Pons (tissue), 1 donor: ENCODE data around the gene SHB.

Experiments
- DNase-seq: peaks from one replicate; pipeline ENCODE4 v3.0.0-alpha.2; 2016; ENCODE audit warnings: low spot score

The SHB gene

GRCh38 chr9:37935096-37935495, 133.9 kb downstream of the SHB start:
- DNase-seq, result no peak

- peak; percentile 21 for DNase-seq
Measured at GRCh38 chr9:37931592-37931991, 137.4 kb downstream of the SHB start.

- no peak for DNase-seq
Measured at GRCh38 chr9:37929441-37929895, 139.6 kb downstream of the SHB start.

- no peak for DNase-seq
Measured at GRCh38 chr9:37928552-37929430, 140.2 kb downstream of the SHB start.

GRCh38 chr9:37927601-37928551, 141.2 kb downstream of the SHB start:
- no peak for DNase-seq

GRCh38 chr9:37927132-37927531, 141.9 kb downstream of the SHB start:
- DNase-seq, result peak; percentile 45

GRCh38 chr9:37926737-37927118, 142.3 kb downstream of the SHB start:
- DNase-seq, result no peak

GRCh38 chr9:37925786-37926736, 143.0 kb downstream of the SHB start:
- no peak for DNase-seq

- no peak for DNase-seq
Measured at GRCh38 chr9:37925006-37925405, 144.0 kb downstream of the SHB start.

- DNase-seq, result no peak
Measured at GRCh38 chr9:37924538-37924937, 144.5 kb downstream of the SHB start.

- DNase-seq, result no peak
Measured at GRCh38 chr9:37923796-37924427, 145.1 kb downstream of the SHB start.

GRCh38 chr9:37923118-37923795, 145.8 kb downstream of the SHB start:
- no peak for DNase-seq

GRCh38 chr9:37922363-37923117, 146.5 kb downstream of the SHB start:
- no peak for DNase-seq

GRCh38 chr9:37921546-37922300, 147.3 kb downstream of the SHB start:
- DNase-seq, result no peak

GRCh38 chr9:37921168-37921510, 147.9 kb downstream of the SHB start:
- DNase-seq, result no peak

GRCh38 chr9:37920471-37921167, 148.4 kb downstream of the SHB start:
- no peak for DNase-seq

- no peak for DNase-seq
Measured at GRCh38 chr9:37919956-37920335, 149.1 kb downstream of the SHB start.

- no peak for DNase-seq
Measured at GRCh38 chr9:37919246-37919955, 149.6 kb downstream of the SHB start.
